ENCODE measurements around the gene STIMATE. TPM values are rescaled to one million over a fixed set of nuclear protein-coding genes. Genes with fewer than 3 reads are reported as not detected.

STIMATE gene
- total RNA-seq, 1 donor from 2014 or later: 6.1 TPM

DNA sequence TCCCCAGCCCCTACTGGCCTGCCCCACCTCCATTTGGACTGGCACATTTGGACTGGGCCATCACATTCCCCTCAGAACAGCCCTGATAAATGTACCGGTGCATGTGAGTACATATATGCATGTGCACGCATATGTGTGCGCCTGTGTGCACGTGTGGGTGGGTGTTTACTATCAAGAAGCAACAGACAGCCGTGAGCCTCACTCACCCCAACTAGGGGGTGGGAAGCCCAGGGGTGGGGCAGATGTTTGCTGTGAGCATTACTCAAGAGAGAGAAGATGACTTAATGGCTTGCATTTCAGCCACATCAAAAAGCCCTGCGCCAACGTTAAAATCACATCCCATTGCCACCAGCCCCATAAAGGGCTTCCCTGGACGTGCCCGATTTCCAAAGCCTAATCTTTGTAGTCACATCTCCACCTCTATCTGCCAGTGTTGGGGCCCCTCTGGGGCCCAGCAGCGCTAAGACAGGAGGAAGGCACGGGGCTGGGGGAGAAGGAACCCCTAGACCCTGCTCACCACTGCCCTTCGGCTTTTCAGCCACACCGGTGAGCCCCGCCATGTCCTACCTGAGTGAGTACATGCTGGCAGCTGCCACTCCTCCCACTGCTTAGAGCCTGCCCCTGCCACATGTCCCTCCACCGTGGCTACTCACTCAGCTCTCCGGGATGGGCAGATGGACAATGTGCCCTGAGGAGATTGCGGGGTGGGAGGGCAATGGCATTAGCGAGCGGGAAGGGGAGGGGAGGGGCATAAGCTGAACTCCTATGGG is 91.9 kb downstream of the STIMATE start:
- intact Hi-C loops (cut with DNase I): no loop called here
- no peak for ATAC-seq (ENCODE audit: poor library complexity)
- no peak for DNase-seq

DNA sequence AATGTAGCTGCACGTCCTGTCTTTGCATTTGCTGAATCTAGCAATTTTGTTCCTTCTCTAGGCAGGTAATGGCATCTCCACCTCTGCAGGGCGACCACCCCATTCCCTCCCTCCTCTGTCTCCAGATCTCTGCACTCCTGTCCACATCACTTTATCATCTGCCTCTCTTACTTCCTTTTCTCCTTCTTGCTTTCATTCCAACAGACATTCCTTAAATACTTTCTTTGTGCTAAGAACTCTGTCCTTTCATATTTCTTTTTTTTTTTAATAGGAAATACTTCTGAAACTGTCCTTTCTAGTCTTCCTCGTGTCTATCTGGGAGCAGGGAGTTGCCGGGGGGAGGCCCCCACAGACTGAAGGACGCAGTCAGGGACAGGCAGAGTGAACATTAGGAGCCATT is 95.5 kb downstream of the STIMATE start:
- ATAC-seq (ENCODE audit: poor library complexity): no peak

DNA sequence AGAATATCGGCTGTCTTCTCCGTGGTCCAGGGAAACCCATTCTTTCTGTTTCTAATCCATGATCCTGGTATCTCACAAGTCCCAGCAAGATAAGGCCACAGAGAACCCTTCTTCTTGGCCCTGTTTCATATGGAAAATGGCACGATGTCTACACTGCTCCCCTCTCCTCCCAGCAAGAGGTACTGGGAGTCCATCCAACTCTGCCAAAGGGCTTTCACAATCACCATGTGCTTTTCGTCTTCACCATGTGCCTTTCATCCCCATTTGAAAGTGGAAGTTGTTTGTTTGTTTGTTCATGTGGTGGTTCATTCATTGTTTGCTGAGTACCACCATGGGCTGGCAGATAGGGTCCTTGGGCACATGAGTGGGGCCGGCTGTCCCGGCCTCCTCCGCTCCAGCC is 97.3 kb downstream of the STIMATE start:
- DNase-seq: no peak
- no peak for ATAC-seq (ENCODE audit: poor library complexity)
- intact Hi-C loops (cut with DNase I): no loop called here

More for the DNA sequence above, 95.5 kb downstream of the STIMATE start:
- no peak for DNase-seq
- intact Hi-C loops (cut with DNase I): no loop called here

DNA sequence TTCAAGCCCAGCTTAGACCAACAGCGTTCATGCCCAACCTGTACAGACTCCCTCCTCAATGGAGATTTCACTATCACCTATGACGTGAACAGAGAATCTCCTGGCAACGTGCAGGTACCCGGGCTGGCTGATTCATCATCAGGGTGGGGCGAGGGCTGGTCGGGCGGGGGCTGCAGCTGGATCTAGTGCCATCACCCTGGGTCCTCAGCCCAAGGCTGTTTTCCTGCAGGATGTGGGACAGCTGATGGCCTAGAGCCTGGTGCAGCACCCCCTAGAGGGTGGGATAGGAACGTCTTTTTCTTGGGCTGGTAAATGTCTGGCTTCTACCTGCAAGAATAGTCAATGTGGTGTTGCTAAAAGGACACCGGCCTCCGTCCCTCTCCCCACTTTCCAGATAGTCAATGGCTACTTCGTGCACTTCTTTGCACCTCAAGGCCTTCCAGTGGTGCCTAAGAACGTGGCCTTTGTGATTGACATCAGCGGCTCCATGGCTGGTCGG is 98.3 kb downstream of the STIMATE start:
- intact Hi-C loops (cut with DNase I): no loop called here
- ATAC-seq (ENCODE audit: poor library complexity) (no peak), DNase-seq (no peak)

DNA sequence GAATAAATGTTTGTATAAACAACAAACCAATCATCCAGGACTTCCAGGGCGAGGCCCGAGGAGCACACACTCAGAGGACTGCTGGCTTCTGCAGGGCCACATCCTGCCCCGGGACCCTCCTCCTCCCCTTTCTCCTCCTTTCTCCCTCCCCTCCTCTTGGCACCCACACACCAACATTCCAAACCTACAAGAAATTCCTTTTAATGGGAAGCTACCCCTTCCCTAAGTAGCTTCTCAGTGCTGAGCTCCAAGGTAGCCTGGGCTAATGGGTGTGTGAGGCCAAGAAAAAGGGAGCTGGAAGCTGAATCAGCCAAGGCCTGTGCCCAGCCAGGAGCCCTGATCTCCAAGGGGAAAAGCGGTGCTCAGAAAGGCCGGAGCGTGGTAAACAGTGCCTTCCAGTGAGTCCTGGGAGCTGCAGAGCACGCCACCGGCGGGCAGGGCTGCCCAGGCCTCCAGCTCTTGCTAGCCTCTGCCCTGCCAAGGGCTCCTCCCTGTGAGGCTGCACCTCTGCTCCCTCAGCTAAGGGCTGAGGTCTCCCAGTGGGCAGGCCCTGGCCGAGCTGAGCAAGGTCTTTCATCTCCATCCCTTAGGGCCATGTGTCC is 98.9 kb downstream of the STIMATE start:
- DNase-seq (no peak), ATAC-seq (ENCODE audit: poor library complexity) (no peak)
- intact Hi-C loops (cut with DNase I): no loop called here

DNA sequence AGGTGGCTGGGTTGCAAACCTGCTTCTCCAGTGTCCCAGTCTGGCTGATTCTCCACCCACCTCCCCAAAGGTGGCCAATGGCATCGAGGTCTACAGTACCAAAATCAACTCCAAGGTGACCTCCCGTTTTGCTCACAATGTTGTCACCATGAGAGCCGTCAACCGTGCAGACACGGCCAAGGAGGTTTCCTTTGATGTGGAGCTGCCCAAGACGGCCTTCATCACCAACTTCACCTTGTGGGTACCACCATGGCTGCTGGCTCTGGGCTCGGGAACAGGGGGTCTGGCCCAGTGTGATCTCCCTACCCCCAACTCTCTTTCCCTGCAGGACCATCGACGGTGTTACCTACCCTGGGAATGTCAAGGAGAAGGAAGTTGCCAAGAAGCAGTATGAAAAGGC is 100.9 kb downstream of the STIMATE start:
- intact Hi-C loops (cut with DNase I): no loop called here
- DNase-seq (no peak), ATAC-seq (ENCODE audit: poor library complexity) (no peak)

DNA sequence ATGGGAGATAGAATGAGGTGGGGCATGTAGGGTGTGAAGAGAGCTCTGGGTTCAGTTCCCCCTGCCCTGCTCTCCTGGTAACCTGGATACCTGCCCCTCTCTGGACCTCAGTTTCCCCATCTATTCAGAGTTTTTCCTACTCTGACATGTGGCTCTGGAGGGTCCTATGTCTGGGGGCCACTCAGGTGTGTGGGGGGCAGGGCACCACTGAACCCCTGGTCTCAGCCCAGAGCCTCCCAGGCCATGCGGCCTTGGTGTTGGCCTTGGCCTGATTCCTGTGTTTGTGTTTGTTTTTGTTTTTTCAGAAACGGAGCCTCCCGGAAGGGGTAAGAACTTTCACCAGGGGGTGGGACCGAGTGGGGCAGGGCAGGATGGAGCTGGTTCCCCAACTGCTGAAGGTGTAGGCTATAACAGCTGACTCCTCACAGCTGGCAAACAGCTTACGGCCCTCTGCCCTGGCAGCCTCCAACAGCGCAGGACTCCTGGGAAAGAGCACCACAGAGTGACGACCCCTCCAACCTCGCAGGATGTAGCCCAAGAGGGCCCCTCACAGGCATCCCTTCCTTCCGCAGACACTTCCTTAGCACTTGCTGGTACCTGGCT is 101.9 kb downstream of the STIMATE start:
- ATAC-seq (ENCODE audit: poor library complexity) (no peak), DNase-seq (no peak)
- intact Hi-C loops (cut with DNase I): no loop called here

DNA sequence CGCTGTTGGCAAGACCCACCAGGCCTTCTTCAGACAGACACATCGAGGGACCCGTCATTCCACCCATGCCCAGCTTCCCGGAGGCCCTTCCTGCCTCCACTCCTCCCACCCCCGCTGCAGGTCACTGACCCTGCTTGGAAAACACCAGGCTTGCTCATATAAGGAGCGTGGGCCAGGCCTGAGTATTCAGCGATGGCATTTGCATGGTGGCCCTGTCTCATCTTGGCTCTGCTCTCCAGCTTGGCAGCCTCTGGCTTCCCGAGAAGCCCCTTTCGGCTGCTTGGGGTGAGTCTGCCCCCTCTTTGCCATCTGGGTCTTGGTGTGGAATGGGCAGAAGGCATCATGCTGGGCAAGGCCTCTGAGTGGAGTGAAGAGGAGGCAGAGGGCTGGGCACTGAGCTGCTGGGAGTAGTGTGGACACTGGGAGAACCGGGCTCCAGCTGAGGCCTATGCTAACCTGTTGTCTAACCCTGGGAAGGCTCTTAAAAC is 102.7 kb downstream of the STIMATE start, which contains the start of gene ITIH3:
ITIH3 (plus strand) TSS at position 185 of the 488 bp plus-strand sequence; CDS start at position 193, 8 bp downstream.
- no peak for ATAC-seq (ENCODE audit: poor library complexity)
- intact Hi-C loops (cut with DNase I): no loop called here
- DNase-seq: no peak

DNA sequence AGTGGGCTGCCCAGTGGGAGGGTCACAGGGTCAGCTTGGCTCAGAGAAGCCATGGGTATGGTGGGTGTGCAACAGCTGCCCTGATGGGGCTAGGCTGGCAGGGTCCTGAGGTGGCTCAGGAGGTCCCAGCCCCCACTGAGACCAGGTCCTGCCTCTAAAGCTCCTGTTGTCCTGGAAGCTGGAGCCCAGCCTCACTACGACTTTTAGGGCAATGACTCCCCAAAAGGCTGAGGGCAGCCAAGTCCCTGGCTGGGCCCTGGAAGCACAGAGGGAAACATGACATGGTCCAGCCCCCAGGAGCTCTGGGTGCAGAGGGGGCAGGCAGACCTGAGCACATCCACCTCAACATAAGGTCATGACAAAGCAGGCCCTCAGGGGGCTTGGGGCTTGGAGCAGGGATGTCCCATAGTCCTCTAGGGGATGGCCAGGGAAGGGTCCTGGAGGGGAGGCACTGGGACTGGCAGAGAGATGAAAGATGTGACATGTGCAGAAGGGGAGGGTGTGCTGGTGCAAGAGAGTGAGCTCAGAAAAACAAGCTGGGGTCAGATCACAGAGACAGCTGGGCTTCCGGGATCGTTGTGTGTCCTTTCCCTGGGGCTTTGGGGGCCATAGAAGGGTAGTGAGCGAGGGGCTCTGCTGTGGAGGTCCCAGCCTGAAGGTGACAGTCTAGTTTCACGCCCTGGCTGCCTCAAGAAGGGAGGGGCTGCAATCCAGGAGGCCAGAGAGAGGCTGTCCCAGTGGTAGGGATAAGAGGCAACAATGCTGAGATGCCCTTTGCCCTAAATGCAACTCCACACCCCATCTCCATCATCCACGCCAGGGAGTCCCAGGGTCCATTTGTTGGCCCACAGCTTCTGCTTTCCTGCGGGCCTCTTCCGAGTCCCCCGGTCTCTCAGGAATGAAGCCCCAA is 103.4 kb downstream of the STIMATE start:
- DNase-seq (no peak), ATAC-seq (ENCODE audit: poor library complexity) (no peak)
- intact Hi-C loops (cut with DNase I): no loop called here

DNA sequence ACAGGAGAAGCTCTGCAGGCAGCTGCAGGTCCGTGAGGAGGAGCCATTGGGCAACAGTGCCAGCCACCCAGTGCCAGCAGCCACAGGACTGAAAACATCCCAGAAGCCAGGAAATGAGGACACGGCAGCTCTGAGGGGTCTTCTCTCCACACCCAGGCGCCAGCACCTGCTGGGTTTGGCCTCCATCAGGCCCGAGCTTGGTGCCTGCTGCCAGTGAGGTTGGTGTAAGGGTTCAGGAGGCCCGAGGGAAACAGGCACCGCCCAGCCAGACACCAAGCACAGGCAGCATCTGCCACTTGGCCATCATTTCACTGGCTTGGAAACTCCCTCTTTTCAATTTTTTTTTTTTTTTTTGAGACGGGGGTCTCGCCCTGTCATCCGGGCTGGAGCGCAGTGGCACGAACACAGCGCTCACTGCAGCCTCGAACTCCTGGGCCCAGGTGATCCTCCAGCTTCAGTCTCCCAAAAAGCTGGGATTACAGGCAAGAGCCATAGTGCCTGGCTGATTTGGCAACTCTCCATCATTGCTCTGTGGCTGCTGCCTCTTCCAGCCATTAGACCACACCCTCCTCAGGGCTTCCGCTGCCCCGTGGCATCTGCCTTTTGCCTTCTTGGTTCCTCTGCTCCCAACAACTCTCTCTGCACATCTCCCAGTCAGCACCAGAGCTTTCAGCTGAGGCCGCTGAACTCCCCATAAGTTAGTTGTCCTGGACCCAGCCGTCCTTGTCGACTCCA is 104.2 kb downstream of the STIMATE start:
- ATAC-seq (ENCODE audit: poor library complexity) (no peak), DNase-seq (no peak)
- intact Hi-C loops (cut with DNase I): no loop called here

DNA sequence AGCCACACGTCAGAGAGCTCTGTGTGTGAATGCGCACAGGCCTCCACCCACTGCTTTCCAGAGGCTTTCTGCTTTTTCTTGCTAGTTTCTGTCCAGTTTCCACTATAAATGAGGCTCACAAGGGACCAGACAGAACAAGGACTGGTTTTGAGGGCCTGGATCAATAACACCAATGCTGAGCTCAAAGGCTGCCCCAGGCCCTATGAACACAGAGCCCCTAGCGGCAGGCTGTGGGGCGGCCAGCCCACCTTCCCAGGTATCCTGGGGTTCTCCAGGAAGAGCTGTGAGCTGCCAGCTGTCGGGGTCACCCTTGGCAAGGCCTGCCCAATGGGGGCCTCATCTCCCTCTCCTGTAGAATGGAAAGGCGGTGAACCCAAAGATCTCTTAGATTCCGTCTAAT is 104.9 kb downstream of the STIMATE start:
- intact Hi-C loops (cut with DNase I): no loop called here
- ATAC-seq (ENCODE audit: poor library complexity) (no peak), DNase-seq (no peak)

DNA sequence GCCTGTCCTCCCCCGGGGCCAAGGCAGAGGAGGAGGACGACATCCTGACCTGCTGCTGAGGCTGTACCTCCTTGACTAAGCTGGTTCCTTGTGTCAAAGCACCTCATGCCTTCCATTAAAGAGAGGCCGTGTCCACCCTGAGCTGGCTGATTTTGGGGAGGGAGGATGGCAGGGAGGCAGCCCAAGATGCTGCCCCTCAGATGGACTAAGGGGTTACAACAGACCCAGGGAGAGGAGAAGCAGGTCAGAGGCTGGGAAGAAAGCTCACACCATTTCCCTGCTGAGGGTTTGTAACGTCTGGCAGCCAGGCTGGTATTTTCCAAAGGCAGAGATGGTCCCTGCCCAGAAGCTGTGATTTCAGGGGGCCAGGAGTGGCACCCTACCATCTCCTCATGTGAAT is 105.4 kb downstream of the STIMATE start:
- ATAC-seq (ENCODE audit: poor library complexity) (no peak), DNase-seq (no peak)
- intact Hi-C loops (cut with DNase I): no loop called here

DNA sequence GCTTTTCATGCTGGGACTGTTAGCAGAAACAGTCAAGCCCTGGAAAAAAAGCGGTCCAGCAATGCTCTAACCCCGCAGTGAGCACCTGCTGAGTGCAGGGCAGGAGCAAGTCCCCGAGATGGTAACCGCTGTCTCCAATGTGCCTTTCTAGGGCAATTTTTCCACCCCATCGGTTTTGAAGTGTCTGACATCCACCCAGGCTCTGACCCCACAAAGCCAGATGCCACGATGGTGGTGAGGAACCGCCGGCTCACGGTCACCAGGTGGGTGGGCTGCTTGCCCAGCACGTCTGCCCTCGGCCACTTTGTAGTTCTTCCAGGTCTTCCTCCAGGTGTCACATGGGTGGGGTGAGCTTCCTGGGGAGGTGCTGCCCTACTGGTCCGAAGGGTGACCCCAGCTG is 106.0 kb downstream of the STIMATE start:
- no peak for ATAC-seq (ENCODE audit: poor library complexity)
- DNase-seq: no peak
- intact Hi-C loops (cut with DNase I): no loop called here

DNA sequence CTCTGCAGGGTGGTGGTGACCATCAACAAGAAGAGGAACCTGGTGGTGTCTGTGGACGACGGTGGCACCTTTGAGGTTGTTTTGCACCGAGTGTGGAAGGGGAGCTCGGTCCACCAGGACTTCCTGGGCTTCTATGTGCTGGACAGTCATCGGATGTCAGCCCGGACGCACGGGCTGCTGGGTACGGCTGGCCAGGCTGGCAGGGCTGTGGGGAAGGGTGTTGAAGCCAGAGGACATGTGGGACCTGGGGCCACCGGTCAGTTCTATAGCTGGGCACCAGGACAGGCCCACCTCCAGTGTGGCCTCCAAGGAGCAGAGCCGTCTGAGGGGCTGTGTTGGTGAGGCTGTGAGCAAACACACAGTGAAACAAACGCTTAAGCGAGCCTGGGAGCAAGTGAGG is 106.6 kb downstream of the STIMATE start:
- no peak for ATAC-seq (ENCODE audit: poor library complexity)
- no peak for DNase-seq

DNA sequence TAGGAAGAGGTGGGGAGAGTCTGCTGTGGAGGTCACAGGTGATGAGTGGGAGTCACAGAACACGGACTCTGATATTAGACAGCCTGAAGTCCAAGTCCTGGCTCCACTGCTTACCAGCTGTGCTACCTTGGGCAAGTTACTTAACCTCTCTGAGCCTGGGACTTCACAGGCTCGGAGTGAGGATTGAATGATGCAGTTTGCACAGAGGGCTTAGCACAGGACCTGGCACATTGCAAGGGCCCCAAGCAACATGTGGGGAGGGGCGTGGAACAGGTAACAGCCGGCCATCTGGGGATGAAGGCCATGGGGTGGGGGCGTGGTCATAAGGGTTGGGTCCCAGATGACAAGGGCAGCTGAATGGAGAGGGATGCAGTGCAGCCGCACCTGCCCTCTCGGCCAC is 107.0 kb downstream of the STIMATE start:
- ATAC-seq (ENCODE audit: poor library complexity): no peak
- intact Hi-C loops (cut with DNase I): no loop called here
- no peak for DNase-seq

More for the DNA sequence above, 106.6 kb downstream of the STIMATE start:
- intact Hi-C loops (cut with DNase I): no loop called here

DNA sequence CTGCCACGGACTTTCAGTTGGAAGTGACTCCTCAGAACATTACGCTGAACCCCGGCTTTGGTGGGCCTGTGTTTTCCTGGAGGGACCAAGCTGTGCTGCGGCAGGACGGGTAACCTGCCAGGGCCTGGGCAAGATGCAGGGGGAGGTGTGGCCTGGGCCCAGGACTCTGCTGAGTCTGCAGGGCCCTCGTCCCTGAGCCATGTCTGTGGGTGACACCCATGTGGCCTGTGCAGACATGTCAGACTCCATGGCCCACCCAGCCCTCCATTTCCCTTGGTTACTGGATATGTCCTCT is 107.7 kb downstream of the STIMATE start:
- no peak for ATAC-seq (ENCODE audit: poor library complexity)
- no peak for DNase-seq
- intact Hi-C loops (cut with DNase I): no loop called here

DNA sequence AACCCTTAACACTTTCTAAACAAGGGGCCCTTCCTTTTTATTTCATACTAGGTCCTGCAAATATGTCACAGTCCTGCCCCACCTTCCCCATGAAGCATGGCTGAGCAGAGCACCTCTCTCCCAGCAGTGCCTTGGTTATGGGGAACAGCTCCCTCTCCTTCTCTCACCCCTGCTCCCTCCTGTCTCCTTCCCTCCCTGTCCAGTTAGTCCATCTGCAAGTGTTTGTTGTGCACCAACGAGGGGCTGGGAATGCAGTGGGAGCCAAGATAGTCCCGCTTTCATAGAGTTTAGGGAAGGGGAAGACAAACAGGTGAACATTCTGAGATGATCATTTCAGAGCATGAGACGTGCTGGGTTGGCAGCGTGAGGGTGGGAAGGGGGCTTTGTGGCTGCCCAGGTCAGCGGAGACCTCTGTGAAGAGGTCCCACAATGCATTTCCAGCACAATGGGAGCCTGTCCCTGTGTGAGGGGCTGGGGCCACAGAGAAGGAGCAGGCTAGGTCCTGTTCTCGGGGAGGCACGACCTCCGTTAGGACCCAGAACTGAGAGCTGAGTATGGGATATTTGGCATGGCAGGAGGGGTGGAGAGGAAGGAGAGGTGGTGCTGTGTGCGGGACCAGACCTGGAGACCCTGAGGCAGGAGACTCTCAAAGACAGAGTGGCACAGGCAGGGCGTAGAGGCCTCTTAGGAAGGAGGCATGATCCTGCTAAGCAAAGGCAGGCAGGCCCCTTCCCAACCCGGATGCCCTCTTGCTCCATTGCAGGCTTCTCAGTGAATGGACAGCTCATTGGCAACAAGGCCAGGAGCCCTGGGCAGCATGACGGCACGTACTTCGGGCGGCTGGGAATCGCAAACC is 108.2 kb downstream of the STIMATE start:
- DNase-seq: no peak
- ATAC-seq (ENCODE audit: poor library complexity): no peak
- intact Hi-C loops (cut with DNase I): no loop called here
